ENCODE results near the gene RLN2. TPM values are rescaled to one million over a fixed set of nuclear protein-coding genes. Genes with fewer than 3 reads are reported as not detected.
"Not testable (repeated sequence)": the region's sequence is repeated elsewhere in the genome, so short reads cannot be mapped to it uniquely, and the experiment has no call there.

RLN2 gene
- total RNA-seq, 1 donor from 2014 or later = 0.52 TPM

GRCh38 chr9:5336688-5337087, 32.2 kb upstream of the RLN2 start:
- Mint-ChIP-seq H3K36me3 (ENCODE audit: low read depth, unreplicated experiment) (no peaks in the 10 kb centered on the region), H3K9me3 (ENCODE audit: unreplicated experiment) (no peaks in the 10 kb centered on the region), H3K27ac (ENCODE audit: unreplicated experiment) (no peak overlapping the region), H3K4me3 (ENCODE audit: unreplicated experiment) (no peak overlapping the region), H3K4me1 (ENCODE audit: low read depth, unreplicated experiment) (peaks cover 3% of the 10 kb centered on the region), H3K27me3 (ENCODE audit: low read depth, unreplicated experiment) (no peaks in the 10 kb centered on the region)
- Histone ChIP-seq H3K27me3 (ENCODE audit: insufficient read depth, low read length) (no peaks in the 10 kb centered on the region), H3K36me3 (ENCODE audit: insufficient read depth, low read length) (no peaks in the 10 kb centered on the region), H4K20me1 (ENCODE audit: insufficient read depth, low read length) (no peaks in the 10 kb centered on the region), H3K79me2 (ENCODE audit: insufficient read depth, low read length) (no peaks in the 10 kb centered on the region), H2AFZ (ENCODE audit: low read depth, low read length) (no peak overlapping the region), H3K4me3 (ENCODE audit: insufficient read depth, low read depth, low read length) (no peak overlapping the region), H3K4me2 (ENCODE audit: low read length) (no peak overlapping the region), H3K4me1 (ENCODE audit: insufficient read depth, low read length) (no peaks in the 10 kb centered on the region), H3K27ac (ENCODE audit: low read depth, low read length) (no peak overlapping the region), H3K9me3 (ENCODE audit: insufficient read depth, low read depth, low read length) (no peaks in the 10 kb centered on the region), H3K9ac (ENCODE audit: low read length) (no peak overlapping the region)
- TF ChIP-seq EZH2 (IDR thresholded peaks at IDR 0.05; ENCODE audit: insufficient read depth, low read length) = no peak
- TF ChIP-seq CTCF (IDR thresholded peaks at IDR 0.05; ENCODE audit: insufficient read depth, low read depth, low read length) = no peak
- no peak for DNase-seq (ENCODE audit: low read depth)
- no peak for FAIRE-seq

GRCh38 chr9:5331276-5331675, 26.8 kb upstream of the RLN2 start:
- not testable (repeated sequence) for H2AFZ ChIP-seq (ENCODE audit: low read depth, low read length); H3K4me2 ChIP-seq (ENCODE audit: low read length); H3K4me3 ChIP-seq (ENCODE audit: insufficient read depth, low read depth, low read length); H3K36me3 ChIP-seq (ENCODE audit: insufficient read depth, low read length); H3K4me1 Mint-ChIP-seq (ENCODE audit: low read depth, unreplicated experiment); H3K27ac Mint-ChIP-seq (ENCODE audit: unreplicated experiment); H3K79me2 ChIP-seq (ENCODE audit: insufficient read depth, low read length); H4K20me1 ChIP-seq (ENCODE audit: insufficient read depth, low read length); H3K4me3 Mint-ChIP-seq (ENCODE audit: unreplicated experiment); H3K9me3 ChIP-seq (ENCODE audit: insufficient read depth, low read depth, low read length); H3K27ac ChIP-seq (ENCODE audit: low read depth, low read length); H3K9me3 Mint-ChIP-seq (ENCODE audit: unreplicated experiment); FAIRE-seq; H3K27me3 Mint-ChIP-seq (ENCODE audit: low read depth, unreplicated experiment); H3K36me3 Mint-ChIP-seq (ENCODE audit: low read depth, unreplicated experiment); H3K27me3 ChIP-seq (ENCODE audit: insufficient read depth, low read length); H3K9ac ChIP-seq (ENCODE audit: low read length); DNase-seq (ENCODE audit: low read depth); H3K4me1 ChIP-seq (ENCODE audit: insufficient read depth, low read length)

GRCh38 chr9:5326893-5327548, 22.5 kb upstream of the RLN2 start:
- H3K4me3 ChIP-seq (ENCODE audit: insufficient read depth, low read depth, low read length) = no peak overlapping the region

More at GRCh38 chr9:5326893-5327548, 22.5 kb upstream of the RLN2 start:
- no peaks in the 10 kb centered on the region for H4K20me1 ChIP-seq (ENCODE audit: insufficient read depth, low read length)
- H3K4me2 ChIP-seq (ENCODE audit: low read length) = no peak overlapping the region
- no peak for FAIRE-seq
- H3K36me3 ChIP-seq (ENCODE audit: insufficient read depth, low read length) = no peaks in the 10 kb centered on the region
- no peaks in the 10 kb centered on the region for H3K4me1 ChIP-seq (ENCODE audit: insufficient read depth, low read length)
- H3K79me2 ChIP-seq (ENCODE audit: insufficient read depth, low read length) = no peaks in the 10 kb centered on the region
- H3K9ac ChIP-seq (ENCODE audit: low read length) = no peak overlapping the region
- H3K27me3 ChIP-seq (ENCODE audit: insufficient read depth, low read length) = no peaks in the 10 kb centered on the region
- no peak for DNase-seq (ENCODE audit: low read depth)
- H2AFZ ChIP-seq (ENCODE audit: low read depth, low read length) = no peak overlapping the region
- TF ChIP-seq CTCF (IDR thresholded peaks at IDR 0.05; ENCODE audit: insufficient read depth, low read depth, low read length) (no peak), EZH2 (IDR thresholded peaks at IDR 0.05; ENCODE audit: insufficient read depth, low read length) (no peak)
- Mint-ChIP-seq H3K4me3 (ENCODE audit: unreplicated experiment) (no peak overlapping the region), H3K27me3 (ENCODE audit: low read depth, unreplicated experiment) (peaks cover 2% of the 10 kb centered on the region), H3K4me1 (ENCODE audit: low read depth, unreplicated experiment) (no peaks in the 10 kb centered on the region), H3K27ac (ENCODE audit: unreplicated experiment) (no peak overlapping the region), H3K9me3 (ENCODE audit: unreplicated experiment) (no peaks in the 10 kb centered on the region), H3K36me3 (ENCODE audit: low read depth, unreplicated experiment) (no peaks in the 10 kb centered on the region)
- H3K9me3 ChIP-seq (ENCODE audit: insufficient read depth, low read depth, low read length) = no peaks in the 10 kb centered on the region
- no peak overlapping the region for H3K27ac ChIP-seq (ENCODE audit: low read depth, low read length)
